ENCODE results near the gene GYS1.

DNA sequence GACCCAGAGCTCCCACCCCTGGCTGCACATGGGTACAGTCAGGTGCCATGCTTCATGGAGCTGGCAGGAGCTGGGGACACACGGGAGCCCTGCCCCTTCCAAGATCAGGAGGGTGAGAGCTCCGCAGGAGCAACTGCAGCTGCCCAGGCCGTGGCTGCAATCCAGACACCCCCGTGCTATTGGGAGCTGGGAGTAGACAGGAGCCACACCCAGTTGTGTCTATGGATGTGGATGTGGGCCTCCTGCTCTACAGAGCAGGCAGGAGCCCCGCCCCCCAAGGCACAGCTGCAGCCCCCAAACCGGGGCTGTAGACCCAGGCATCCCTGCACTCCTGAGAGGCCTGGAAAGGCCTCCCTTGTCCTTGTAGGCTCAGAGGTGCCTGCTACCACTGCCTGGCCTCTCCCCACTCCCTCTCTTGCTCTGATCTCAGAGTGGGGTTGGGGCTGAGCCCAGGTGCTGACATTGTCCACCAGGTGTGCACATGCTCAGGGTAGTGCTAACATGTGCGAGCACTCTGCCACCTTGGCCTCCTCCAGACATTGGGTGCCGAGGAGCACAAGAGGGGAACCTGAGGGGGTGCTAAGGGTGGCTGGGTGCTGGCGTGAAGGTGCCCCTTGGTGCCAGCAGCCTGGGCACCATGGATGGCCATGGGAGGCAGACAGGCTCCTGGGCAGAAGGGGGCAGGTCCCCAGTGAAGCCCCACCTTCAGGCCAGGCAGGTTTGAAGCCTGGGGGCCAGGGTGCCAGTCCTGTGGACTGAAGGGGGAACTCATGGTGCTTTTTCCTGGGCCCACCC is 46.4 kb downstream of the GYS1 start:
- TF ChIP-seq GATA3 (IDR thresholded peaks at IDR 0.05; ENCODE audit: low read depth, low read length): no peak
- TF ChIP-seq GATA2 (IDR thresholded peaks at IDR 0.05; ENCODE audit: low read depth, low read length): no peak

Measured in SH-SY5Y (cell line).